HL-60/S4 (cell line): ENCODE results near the gene LRP1B.

Experiments
- in situ Hi-C: fragments of 300-500 bp; cut with MboI; formaldehyde crosslinking; loops from 2 replicates; pipeline ENCODE4 v1.14.3; 2022; ENCODE audit warnings: low sequenced_read_pairs

Gene LRP1B

GRCh38 chr2:141529659-141530058 is 601.2 kb downstream of the LRP1B start:
- in situ Hi-C loops, result no loop called here

GRCh38 chr2:141528990-141529389 is 601.8 kb downstream of the LRP1B start:
- in situ Hi-C loops, result no loop called here

GRCh38 chr2:141526760-141527159 is 604.1 kb downstream of the LRP1B start:
- in situ Hi-C loops, result no loop called here

GRCh38 chr2:141524777-141525176 is 606.0 kb downstream of the LRP1B start:
- in situ Hi-C loops, result no loop called here

- in situ Hi-C loops, result no loop called here
Observed at GRCh38 chr2:141523199-141523598, 607.6 kb downstream of the LRP1B start.

GRCh38 chr2:141522702-141523101 is 608.1 kb downstream of the LRP1B start:
- in situ Hi-C loops, result no loop called here

- in situ Hi-C loops, result no loop called here
Observed at GRCh38 chr2:141522048-141522447, 608.8 kb downstream of the LRP1B start.

GRCh38 chr2:141519906-141520305 is 610.9 kb downstream of the LRP1B start:
- in situ Hi-C loops, result no loop called here

- in situ Hi-C loops, result no loop called here
Observed at GRCh38 chr2:141517852-141518421, 612.9 kb downstream of the LRP1B start.

GRCh38 chr2:141517180-141517851 is 613.5 kb downstream of the LRP1B start:
- in situ Hi-C loops, result no loop called here

- in situ Hi-C loops, result no loop called here
Observed at GRCh38 chr2:141515931-141516330, 614.9 kb downstream of the LRP1B start.

GRCh38 chr2:141513853-141514252 is 617.0 kb downstream of the LRP1B start:
- in situ Hi-C loops, result no loop called here

GRCh38 chr2:141508806-141509595 is 621.8 kb downstream of the LRP1B start:
- in situ Hi-C loops, result no loop called here

GRCh38 chr2:141508086-141508752 is 622.6 kb downstream of the LRP1B start:
- in situ Hi-C loops, result no loop called here

GRCh38 chr2:141506135-141506534 is 624.7 kb downstream of the LRP1B start:
- in situ Hi-C loops, result no loop called here

GRCh38 chr2:141501752-141502151 is 629.1 kb downstream of the LRP1B start:
- in situ Hi-C loops, result no loop called here

GRCh38 chr2:141499123-141499522 is 631.7 kb downstream of the LRP1B start:
- in situ Hi-C loops, result no loop called here

- in situ Hi-C loops, result no loop called here
Observed at GRCh38 chr2:141498561-141498960, 632.3 kb downstream of the LRP1B start.

GRCh38 chr2:141497272-141497671 is 633.5 kb downstream of the LRP1B start:
- in situ Hi-C loops, result no loop called here

- in situ Hi-C loops, result no loop called here
Observed at GRCh38 chr2:141496810-141497209, 634.0 kb downstream of the LRP1B start.

- in situ Hi-C loops, result no loop called here
Observed at GRCh38 chr2:141493936-141494335, 636.9 kb downstream of the LRP1B start.

GRCh38 chr2:141492816-141493215 is 638.0 kb downstream of the LRP1B start:
- in situ Hi-C loops, result no loop called here
